Retinal pigment epithelial cell (primary cell): Measurements from ENCODE around the gene FAHD1.

Source experiments
- DNase-seq: peaks from one replicate; pipeline ENCODE4 v3.0.0-alpha.2; 2010; ENCODE audit warnings: low read depth
- H3K4me3 ChIP-seq: 2 replicates; pipeline ENCODE4 v1.5.1; 2011; ENCODE audit warnings: mild to moderate bottlenecking, low read length, control low read depth, moderate library complexity
- TF ChIP-seq, protein P1 (sequence below): conservative IDR thresholded peaks from 2 replicates; pipeline ENCODE4 v1.5.1; 2011; ENCODE audit warnings: low read depth, low read length, control low read depth, inconsistent platforms

Gene FAHD1

DNA sequence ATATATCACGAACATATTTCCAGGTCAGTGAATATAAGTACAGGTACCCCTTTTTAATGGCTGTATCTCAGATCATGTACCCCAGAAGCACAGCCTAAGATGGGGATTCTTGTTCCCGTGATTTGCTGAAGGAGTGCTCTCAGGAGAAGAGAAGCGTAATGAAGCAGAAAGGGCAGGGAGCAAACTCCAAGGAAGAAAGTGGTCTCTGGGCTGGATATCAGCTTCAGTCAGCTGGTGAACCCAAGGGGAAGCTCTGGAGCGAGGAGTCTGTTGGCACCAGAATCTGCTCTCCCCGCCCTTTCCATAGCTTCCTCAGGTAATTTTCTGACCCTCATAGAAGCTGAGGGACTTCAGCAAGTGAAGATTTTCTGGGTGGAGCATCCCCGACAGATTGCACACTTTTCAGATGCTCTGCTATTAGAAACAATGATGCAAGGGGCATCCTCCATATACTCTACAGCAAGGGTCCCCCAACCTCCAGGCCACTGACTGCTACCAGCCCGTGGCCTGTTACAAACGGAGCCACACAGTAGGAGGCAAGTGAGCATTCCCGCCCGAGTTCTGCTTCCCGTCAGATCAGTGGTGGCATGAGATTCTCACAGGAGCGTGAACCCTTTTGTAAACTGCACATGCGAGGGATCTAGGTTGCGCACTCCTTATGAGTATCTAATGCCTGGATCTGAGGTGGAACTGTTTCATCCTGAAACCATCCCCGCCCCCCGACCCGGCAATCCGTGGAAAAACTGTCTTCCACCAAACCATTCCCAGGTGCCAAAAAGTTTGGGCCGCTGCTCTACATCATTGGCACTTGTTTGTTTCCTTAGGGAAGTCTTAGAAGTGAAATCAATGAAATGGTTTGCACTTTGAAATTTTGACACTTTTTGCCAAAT is 4.4 kb downstream of the FAHD1 start:
- no peak overlapping the region for H3K4me3 ChIP-seq
- TF ChIP-seq, protein P1, sequence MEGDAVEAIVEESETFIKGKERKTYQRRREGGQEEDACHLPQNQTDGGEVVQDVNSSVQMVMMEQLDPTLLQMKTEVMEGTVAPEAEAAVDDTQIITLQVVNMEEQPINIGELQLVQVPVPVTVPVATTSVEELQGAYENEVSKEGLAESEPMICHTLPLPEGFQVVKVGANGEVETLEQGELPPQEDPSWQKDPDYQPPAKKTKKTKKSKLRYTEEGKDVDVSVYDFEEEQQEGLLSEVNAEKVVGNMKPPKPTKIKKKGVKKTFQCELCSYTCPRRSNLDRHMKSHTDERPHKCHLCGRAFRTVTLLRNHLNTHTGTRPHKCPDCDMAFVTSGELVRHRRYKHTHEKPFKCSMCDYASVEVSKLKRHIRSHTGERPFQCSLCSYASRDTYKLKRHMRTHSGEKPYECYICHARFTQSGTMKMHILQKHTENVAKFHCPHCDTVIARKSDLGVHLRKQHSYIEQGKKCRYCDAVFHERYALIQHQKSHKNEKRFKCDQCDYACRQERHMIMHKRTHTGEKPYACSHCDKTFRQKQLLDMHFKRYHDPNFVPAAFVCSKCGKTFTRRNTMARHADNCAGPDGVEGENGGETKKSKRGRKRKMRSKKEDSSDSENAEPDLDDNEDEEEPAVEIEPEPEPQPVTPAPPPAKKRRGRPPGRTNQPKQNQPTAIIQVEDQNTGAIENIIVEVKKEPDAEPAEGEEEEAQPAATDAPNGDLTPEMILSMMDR = no peak
- DNase-seq = no peak

DNA sequence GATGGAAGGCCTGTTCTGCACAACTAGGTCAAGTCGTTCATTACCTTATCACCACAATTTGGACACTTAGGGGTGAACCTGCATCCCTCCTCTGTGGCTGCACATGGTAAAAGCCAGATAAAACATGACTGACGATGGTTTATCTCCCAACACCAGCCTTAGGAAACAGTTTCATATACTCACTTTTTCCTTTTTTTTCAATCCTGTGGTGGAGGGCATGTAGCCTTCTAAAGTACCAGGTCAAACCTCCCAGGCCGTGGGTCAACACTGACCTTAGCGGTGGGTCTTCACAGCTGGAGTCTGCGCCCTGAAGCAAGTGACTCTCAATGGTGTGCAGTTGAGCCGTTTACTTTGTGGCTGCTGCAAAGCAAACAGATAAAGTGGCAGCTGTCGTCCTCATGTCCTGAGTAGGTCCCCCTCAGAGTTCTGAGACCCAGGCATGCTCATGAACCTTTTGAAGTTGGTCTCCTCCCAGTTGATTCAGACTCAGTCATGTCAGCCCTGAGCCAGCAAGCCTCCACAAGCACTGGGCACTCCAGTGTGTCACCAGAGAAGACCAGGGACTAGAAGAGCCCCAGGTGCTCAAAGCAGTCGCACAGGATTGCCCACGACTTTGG is 5.9 kb downstream of the FAHD1 start:
- TF ChIP-seq, protein P1 = no peak
- no peak for DNase-seq

DNA sequence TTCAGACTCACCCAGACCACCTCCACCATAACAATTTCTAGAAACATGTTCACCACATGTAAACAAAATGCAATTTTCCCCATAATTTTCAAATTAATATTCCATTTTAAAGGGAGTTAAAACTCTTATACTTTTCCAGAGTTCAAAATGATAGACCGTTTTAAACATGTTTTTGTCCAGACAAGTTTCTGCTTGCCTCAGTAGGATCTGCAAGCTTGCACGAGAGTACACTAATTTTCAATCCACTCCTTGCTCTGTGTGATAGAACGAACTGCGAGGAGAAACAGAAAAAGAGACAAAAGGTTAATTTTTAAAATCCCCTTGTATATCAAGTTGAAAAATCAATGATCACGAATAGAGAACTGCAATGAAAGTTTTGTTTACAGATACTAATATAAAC is 7.1 kb downstream of the FAHD1 start:
- H3K4me3 ChIP-seq = no peak overlapping the region
- no peak for DNase-seq
- TF ChIP-seq, protein P1 = no peak

More for the DNA sequence above, 5.9 kb downstream of the FAHD1 start:
- no peak overlapping the region for H3K4me3 ChIP-seq

DNA sequence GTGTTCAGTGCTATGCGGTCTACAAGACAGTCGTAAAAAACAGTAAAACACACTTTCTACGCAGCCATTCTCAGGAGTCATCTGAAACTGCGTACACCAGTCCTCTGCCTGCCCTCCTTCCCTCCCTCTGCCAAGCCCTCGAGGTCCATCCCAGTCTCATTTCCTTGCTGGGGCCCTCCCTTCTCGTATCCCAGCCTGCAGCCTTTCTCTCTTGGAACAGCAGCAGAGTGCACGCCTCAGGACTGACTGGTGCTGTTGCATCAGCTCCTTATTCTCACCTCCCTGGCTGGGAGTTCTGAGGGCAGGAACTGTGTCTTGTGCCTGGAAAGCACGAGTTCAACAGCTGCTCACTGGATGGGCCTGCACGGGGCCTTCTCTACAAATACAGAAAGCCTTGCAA is 12.5 kb downstream of the FAHD1 start:
- TF ChIP-seq, protein P1 = no peak
- no peak overlapping the region for H3K4me3 ChIP-seq
- DNase-seq = no peak

DNA sequence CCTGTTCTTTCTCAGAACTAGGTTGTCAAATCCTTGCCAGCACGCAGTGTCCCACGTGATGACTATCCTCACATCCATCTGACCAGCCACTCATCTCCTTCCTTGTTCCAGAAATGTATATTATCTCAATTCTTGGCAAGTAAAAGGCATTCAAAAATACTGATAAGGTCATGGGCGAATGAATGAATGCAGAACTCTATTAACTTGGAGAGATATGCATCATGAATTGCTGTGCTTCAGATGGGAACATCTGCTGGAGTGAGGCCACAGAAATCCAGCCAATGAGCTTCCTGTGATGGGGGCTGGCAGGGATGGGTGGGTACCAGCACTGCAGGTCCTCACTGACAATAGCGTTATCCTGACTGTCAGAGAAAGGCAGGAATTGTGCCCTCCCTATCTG is 19.0 kb downstream of the FAHD1 start:
- H3K4me3 ChIP-seq = no peak overlapping the region
- DNase-seq = no peak
- TF ChIP-seq, protein P1 = no peak

DNA sequence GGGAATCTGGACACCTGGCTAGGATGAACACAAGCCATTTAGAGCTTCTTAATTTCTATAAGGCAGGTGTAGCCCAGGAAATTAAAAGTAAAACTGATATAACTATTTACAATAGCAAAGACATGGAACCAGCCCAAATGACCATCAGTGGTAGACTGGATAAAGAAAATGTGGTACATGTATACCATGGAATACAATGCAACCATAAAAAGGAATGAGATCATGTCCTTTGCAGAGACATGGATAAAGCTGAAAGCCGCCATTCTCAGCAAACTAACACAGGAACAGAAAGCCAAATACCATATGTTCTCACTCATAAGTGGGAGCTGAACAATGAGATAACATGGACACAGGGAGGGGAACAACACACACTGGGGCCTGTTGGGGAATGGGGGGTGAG is 19.4 kb downstream of the FAHD1 start:
- H3K4me3 ChIP-seq = no peak overlapping the region
- no peak for DNase-seq
- TF ChIP-seq, protein P1 = no peak

DNA sequence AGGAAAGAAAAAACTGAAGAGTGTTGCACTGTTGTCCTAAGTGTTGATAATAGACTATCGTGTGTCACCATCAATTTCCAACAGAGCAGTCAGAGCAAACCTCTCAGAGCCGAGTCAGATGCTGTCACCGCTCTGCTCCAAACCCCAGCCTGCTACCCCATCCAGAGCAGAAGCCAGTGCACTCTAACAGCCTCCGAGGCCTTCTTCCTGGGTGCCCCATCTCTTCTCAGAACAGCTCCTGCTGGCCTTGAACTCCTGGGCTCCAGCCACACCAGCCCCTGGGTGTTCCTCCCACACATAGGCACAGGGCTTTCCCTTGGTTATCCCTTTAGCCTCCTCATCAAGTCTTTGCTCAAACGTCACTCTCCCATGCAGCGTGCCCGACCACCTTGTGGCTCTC is 24.0 kb downstream of the FAHD1 start:
- no peak overlapping the region for H3K4me3 ChIP-seq
- no peak for DNase-seq
- TF ChIP-seq, protein P1 = no peak
